AG10803 (cell line): ENCODE measurements around the gene BAD.

ENCODE experiments used
- DNase-seq: peaks from one replicate; pipeline ENCODE4 v3.0.0; 2010; ENCODE audit warnings: low read depth
- H3K4me3 ChIP-seq: 2 replicates; pipeline ENCODE4 v1.5.1; 2011; ENCODE audit warnings: mild to moderate bottlenecking, low read length, control low read depth
- CTCF ChIP-seq: conservative IDR thresholded peaks from 2 replicates; pipeline ENCODE4 v1.5.1; 2011; ENCODE audit warnings: mild to moderate bottlenecking, low read length, control low read depth, inconsistent platforms

Gene BAD

GRCh38 chr11:64305075-64305690, 20.7 kb upstream of the BAD start, which contains the start of gene ESRRA:
Gene ESRRA, plus strand, starts transcription at chr11:64305524. Its CDS starts 1,656 bp downstream, at chr11:64307180.
- no peak for TF ChIP-seq CTCF
- peak; percentile 94 for DNase-seq
- peak within 1 kb of the TSS; percentile 79 for H3K4me3 ChIP-seq

- peak; percentile 84 for TF ChIP-seq CTCF
- H3K4me3 ChIP-seq: peak overlapping the region; percentile 79
- peak; percentile 87 for DNase-seq
Measured at GRCh38 chr11:64304316-64305072, 20.0 kb upstream of the BAD start.

GRCh38 chr11:64304032-64304315, 19.5 kb upstream of the BAD start:
- TF ChIP-seq CTCF: no peak

GRCh38 chr11:64303109-64304031, 18.9 kb upstream of the BAD start:
- no peak for TF ChIP-seq CTCF
- H3K4me3 ChIP-seq: no peak overlapping the region
- no peak for DNase-seq

More at GRCh38 chr11:64304032-64304315, 19.5 kb upstream of the BAD start:
- no peak for DNase-seq
- H3K4me3 ChIP-seq: peak overlapping the region; percentile 79

- DNase-seq: no peak
- no peak for TF ChIP-seq CTCF
- H3K4me3 ChIP-seq: peak within 1 kb of the TSS; percentile 44
Measured at GRCh38 chr11:64299847-64300648, 15.6 kb upstream of the BAD start, which contains the start of gene CATSPERZ. Gene CATSPERZ, plus strand, starts transcription at chr11:64300358. Its CDS starts 53 bp downstream, at chr11:64300411.
